IMR-90 (cell line): ENCODE data around the gene SBF1. TPM values are rescaled to one million over a fixed set of nuclear protein-coding genes. Genes with fewer than 3 reads are reported as not detected.

Experiments
- ATAC-seq: fragments of 200-7000 bp; cut with Tn5 transposase; 2 replicates; pipeline ENCODE4 v1.9.1; 2020; ENCODE audit warnings: low read depth, mild to moderate bottlenecking, moderate library complexity
- BruUV-seq: library from RNA; stranded (reverse); fragments of 400-500 nt; replicated peaks from 2 replicates; lab custom pipeline; 2021; lab: Mats Ljungman, UMichigan
- CTCF ChIA-PET: fragments of 300-600 bp; formaldehyde crosslinking; extraction: SDS; loops from one replicate; lab custom pipeline; 2021; ENCODE audit warnings: antibody characterized with exemption; lab: Yijun Ruan, JAX
- POLR2A ChIA-PET: fragments of 300-600 bp; sonication (Branson Sonifier 250); formaldehyde crosslinking; loops from one replicate; lab custom pipeline; 2022; ENCODE audit warnings: antibody characterized with exemption; ENCODE audit not compliant: unreplicated experiment; lab: Charles Lee
- DNase-seq: peaks from one replicate; pipeline ENCODE4 v3.0.0; 2013
- H2AFZ ChIP-seq: replicated peaks from 2 replicates; pipeline ENCODE3; 2013; ENCODE audit warnings: low read length, mild to moderate bottlenecking; ENCODE audit not compliant: poor library complexity
- H2AK5ac ChIP-seq: 2 replicates; pipeline ENCODE4 v1.6.1; 2013; ENCODE audit warnings: low read depth, low read length, inconsistent platforms
- H2AK9ac ChIP-seq: replicated peaks from 2 replicates; pipeline ENCODE3; 2013; ENCODE audit warnings: mild to moderate bottlenecking, low read depth, low read length, moderate library complexity; ENCODE audit not compliant: poor library complexity
- H2BK120ac ChIP-seq: 2 replicates; pipeline ENCODE4 v1.6.1; 2013; ENCODE audit warnings: low read depth, low read length, inconsistent platforms
- H2BK15ac ChIP-seq: 3 replicates; pipeline ENCODE4 v1.6.1; 2013; ENCODE audit warnings: low read depth, low read length, inconsistent platforms
- H2BK20ac ChIP-seq: 2 replicates; pipeline ENCODE4 v1.6.1; 2013; ENCODE audit warnings: low read depth, mild to moderate bottlenecking, inconsistent platforms, low read length, moderate library complexity
- H2BK5ac ChIP-seq: 2 replicates; pipeline ENCODE4 v1.6.1; 2013; ENCODE audit warnings: mild to moderate bottlenecking, low read depth, low read length, inconsistent platforms; ENCODE audit not compliant: poor library complexity, severe bottlenecking
- H3K14ac ChIP-seq: replicated peaks from 2 replicates; pipeline ENCODE4 v1.6.1; 2013; ENCODE audit warnings: low read depth, low read length, inconsistent platforms
- H3K18ac ChIP-seq: 2 replicates; pipeline ENCODE4 v1.6.1; 2013; ENCODE audit warnings: low read depth, low read length, control low read depth
- H3K23ac ChIP-seq: 2 replicates; pipeline ENCODE4 v1.6.1; 2013; ENCODE audit warnings: low read depth, low read length, inconsistent platforms
- H3K27ac ChIP-seq: 2 replicates; pipeline ENCODE4 v1.5.1; 2013; ENCODE audit warnings: mild to moderate bottlenecking, control low read depth, low read length; ENCODE audit not compliant: insufficient read depth
- H3K27me3 ChIP-seq: 2 replicates; pipeline ENCODE4 v1.6.1; 2013; ENCODE audit warnings: low read length; ENCODE audit not compliant: control insufficient read depth, insufficient read depth
- H3K36me3 ChIP-seq: 2 replicates; pipeline ENCODE4 v1.6.1; 2013; ENCODE audit warnings: low read length, mixed read lengths; ENCODE audit not compliant: control insufficient read depth, insufficient read depth
- H3K4ac ChIP-seq: 2 replicates; pipeline ENCODE4 v1.6.1; 2013; ENCODE audit warnings: low read depth, low read length, inconsistent platforms
- H3K4me1 ChIP-seq: 2 replicates; pipeline ENCODE4 v1.6.1; 2013; ENCODE audit warnings: low read length, mixed read lengths; ENCODE audit not compliant: control insufficient read depth, insufficient read depth
- H3K4me2 ChIP-seq: 2 replicates; pipeline ENCODE4 v1.6.1; 2013; ENCODE audit warnings: low read depth, mild to moderate bottlenecking, control low read depth, low read length, moderate library complexity
- H3K4me3 ChIP-seq: 2 replicates; pipeline ENCODE4 v1.5.1; 2013; ENCODE audit warnings: low read depth, mild to moderate bottlenecking, control low read depth, low read length, moderate library complexity; ENCODE audit not compliant: insufficient read depth
- H3K56ac ChIP-seq: 2 replicates; pipeline ENCODE4 v1.6.1; 2013; ENCODE audit warnings: low read length, inconsistent platforms; ENCODE audit not compliant: insufficient read depth; ENCODE audit errors: extremely low read depth
- H3K79me1 ChIP-seq, 2 experiments: 2 replicates each; pipeline ENCODE4 v1.6.1; 2013; ENCODE audit warnings: low read length in 2 of 2, inconsistent platforms in 1 of 2, low read depth in 1 of 2
- H3K9ac ChIP-seq: 2 replicates; pipeline ENCODE4 v1.6.1; 2013; ENCODE audit warnings: low read depth, low read length, control low read depth
- H3K9me1 ChIP-seq: 2 replicates; pipeline ENCODE4 v1.6.1; 2013; ENCODE audit warnings: low read length, inconsistent platforms; ENCODE audit not compliant: insufficient read depth
- H3K9me3 ChIP-seq: 2 replicates; pipeline ENCODE4 v1.6.1; 2013; ENCODE audit warnings: low read length; ENCODE audit not compliant: control insufficient read depth, insufficient read depth
- H4K20me1 ChIP-seq: 2 replicates; pipeline ENCODE4 v1.6.1; 2013; ENCODE audit warnings: low read length, inconsistent platforms; ENCODE audit not compliant: insufficient read depth
- H4K5ac ChIP-seq: 2 replicates; pipeline ENCODE4 v1.6.1; 2013; ENCODE audit warnings: mild to moderate bottlenecking, low read depth, low read length, control low read depth
- H4K8ac ChIP-seq, 2 experiments: 2 replicates each; pipeline ENCODE4 v1.6.1; 2013; ENCODE audit warnings: low read depth in 2 of 2, low read length in 2 of 2, control low read depth in 1 of 2, inconsistent platforms in 1 of 2
- H4K91ac ChIP-seq: 2 replicates; pipeline ENCODE4 v1.6.1; 2013; ENCODE audit warnings: low read depth, low read length, inconsistent platforms; ENCODE audit not compliant: insufficient read depth
- BHLHE40 ChIP-seq: fragments of 150-350 bp; IDR thresholded peaks from 2 replicates; pipeline ENCODE4 v1.6.1; 2016; ENCODE audit warnings: mild to moderate bottlenecking, low read depth, low read length
- CEBPB ChIP-seq: IDR thresholded peaks from 2 replicates; pipeline ENCODE4 v1.6.1; 2012; ENCODE audit warnings: low read depth, low read length, improper control_type of control experiment
- CHD1 ChIP-seq: IDR thresholded peaks from 2 replicates; pipeline ENCODE4 v1.6.1; 2012; ENCODE audit warnings: low read depth, low read length, improper control_type of control experiment
- FOS ChIP-seq: fragments of 150-350 bp; IDR thresholded peaks from 2 replicates; pipeline ENCODE4 v1.6.1; 2016; ENCODE audit warnings: low read depth, low read length
- MAZ ChIP-seq: IDR thresholded peaks from 2 replicates; pipeline ENCODE4 v1.6.1; 2012; ENCODE audit warnings: low read depth, mild to moderate bottlenecking, low read length, improper control_type of control experiment, moderate library complexity, borderline replicate concordance
- MXI1 ChIP-seq: IDR thresholded peaks from 2 replicates; pipeline ENCODE4 v1.6.1; 2012; ENCODE audit warnings: low read depth, mild to moderate bottlenecking, low read length, moderate library complexity, borderline replicate concordance
- NFE2L2 ChIP-seq: fragments of 150-350 bp; IDR thresholded peaks from 2 replicates; pipeline ENCODE4 v1.6.1; 2016; ENCODE audit warnings: low read depth, mild to moderate bottlenecking, low read length
- POLR2A ChIP-seq: IDR thresholded peaks from 2 replicates; pipeline ENCODE4 v1.6.1; 2012; ENCODE audit warnings: mild to moderate bottlenecking, low read depth, low read length
- RCOR1 ChIP-seq: IDR thresholded peaks from 2 replicates; pipeline ENCODE4 v1.6.1; 2012; ENCODE audit warnings: mild to moderate bottlenecking, low read length, improper control_type of control experiment; ENCODE audit not compliant: insufficient replicate concordance
- SMC3 ChIP-seq: fragments of 150-350 bp; IDR thresholded peaks from 2 replicates; pipeline ENCODE4 v1.6.1; 2016; ENCODE audit warnings: low read depth, mild to moderate bottlenecking, antibody characterized with exemption, low read length, moderate library complexity
- WGBS, 2 experiments: methylation state at CpG; one replicate each; pipeline versions ENCODE4 v1.1.5 to v1.1.7; 2013; ENCODE audit warnings: missing lambda C conversion rate in 2 of 2; ENCODE audit not compliant: insufficient read length in 1 of 2; ENCODE audit errors: extremely low coverage in 2 of 2; 5-methylcytosine and 5-hydroxymethylcytosine counted together
- dilution Hi-C: fragments of 300-500 bp; cut with HindIII; formaldehyde crosslinking; loops from one replicate; pipeline ENCODE4 v1.14.3; 2018; ENCODE audit warnings: low sequenced_read_pairs; ENCODE audit not compliant: unreplicated experiment
- in situ Hi-C: fragments of 300-500 bp; cut with MboI; formaldehyde crosslinking; loops from 3 replicates; pipeline ENCODE4 v1.14.3; 2019; ENCODE audit warnings: low sequenced_read_pairs, inconsistent platforms, mixed read lengths
- intact Hi-C: fragments of 100-400 bp; cut with micrococcal nuclease; formaldehyde crosslinking; loops from 2 replicates; pipeline ENCODE4 v1.10.0; 2022
- polyA plus RNA-seq, 3 experiments: library from polyadenylated mRNA; depleted of rRNA; stranded (reverse); fragments of >200 nt; gene quantifications; 2 replicates each; pipeline ENCODE4 v1.2.3, GENCODE V29; 2012; ENCODE audit warnings: low replicate concordance in 1 of 3
- total RNA-seq: library from RNA; depleted of rRNA; stranded (reverse); fragments of >200 nt; gene quantifications from 2 replicates; pipeline ENCODE4 v1.2.3, GENCODE V29; 2012
- TF ChIP-seq, protein P1 (sequence below): fragments of 150-350 bp; IDR thresholded peaks from 2 replicates; pipeline ENCODE4 v1.6.1; 2016; ENCODE audit warnings: low read depth, mild to moderate bottlenecking, low read length, moderate library complexity, borderline replicate concordance
- TF ChIP-seq, protein P2 (sequence below): conservative IDR thresholded peaks from 2 replicates; pipeline ENCODE4 v1.5.1; 2012; ENCODE audit warnings: mild to moderate bottlenecking, low read depth, low read length, improper control_type of control experiment
- TF ChIP-seq, protein P3 (sequence below): fragments of 150-350 bp; IDR thresholded peaks from 2 replicates; pipeline ENCODE4 v1.6.1; 2017; ENCODE audit warnings: mild to moderate bottlenecking, antibody characterized with exemption, low read length, low read depth

The SBF1 gene
- total and polyA plus RNA-seq, 2 of the 4 experiments (the other 2 are of a cell fraction) = 21.5 to 33.2 TPM

DNA sequence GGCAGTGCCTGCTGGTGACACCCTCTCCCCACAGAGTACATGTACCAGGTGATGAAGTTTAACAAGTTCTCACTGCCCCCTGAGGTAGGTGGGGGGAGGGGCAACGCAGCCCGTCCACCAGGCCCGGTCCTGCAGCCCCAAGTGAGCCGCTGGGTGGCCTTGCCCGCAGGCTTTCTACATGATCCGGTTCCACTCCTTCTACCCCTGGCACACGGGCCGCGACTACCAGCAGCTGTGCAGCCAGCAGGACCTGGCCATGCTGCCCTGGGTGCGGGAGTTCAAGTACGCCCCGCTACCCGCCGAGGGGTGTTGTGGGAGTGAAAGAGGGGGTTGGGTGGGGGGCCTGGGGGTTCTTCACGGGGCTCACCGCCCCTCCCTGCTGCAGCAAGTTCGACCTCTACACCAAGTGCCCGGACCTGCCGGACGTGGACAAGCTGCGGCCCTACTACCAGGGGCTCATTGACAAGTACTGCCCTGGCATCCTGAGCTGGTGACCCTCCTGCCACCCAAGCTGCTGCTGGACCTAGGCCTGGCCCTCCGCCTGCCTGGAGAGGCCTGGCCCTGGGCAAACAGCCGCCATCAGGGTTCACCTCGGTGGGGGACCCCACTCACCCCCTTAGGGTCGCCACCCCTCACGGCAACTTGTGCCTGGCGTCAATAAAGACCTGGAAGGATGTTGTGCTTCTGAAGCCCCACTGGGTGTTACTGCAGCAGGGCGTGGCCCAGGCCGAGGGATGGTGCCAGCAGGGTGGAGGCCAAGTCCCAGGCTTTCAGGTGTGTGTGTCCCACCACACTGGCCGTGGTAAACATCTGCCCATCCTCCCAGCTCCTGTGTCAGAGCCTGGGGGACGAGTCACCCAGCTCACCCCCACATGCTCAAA is 14.8 kb upstream of the SBF1 start:
- H2AK9ac ChIP-seq = no peak overlapping the region
- intact Hi-C loops (no loop called here), dilution Hi-C loops (no loop called here), in situ Hi-C loops (no loop called here)
- DNase-seq (no peak), ATAC-seq (no peak)
- POLR2A ChIA-PET = no interaction called here
- H3K79me1 ChIP-seq = no peaks in the 10 kb centered on the region
- no peak overlapping the region for H3K9ac ChIP-seq
- H3K27ac ChIP-seq = no peak overlapping the region
- no peak overlapping the region for H3K4ac ChIP-seq
- 89% methylated on average over 9 of the region's 31 CpGs; no CpG with 5 or more reads in 1 of the 2 experiments for WGBS, 2 experiments
- BruUV-seq = no TSS peak
- no peak overlapping the region for H3K4me2 ChIP-seq
- H3K4me3 ChIP-seq = no peak overlapping the region
- H3K23ac ChIP-seq = no peak overlapping the region
- H3K14ac ChIP-seq = no peak overlapping the region
- TF ChIP-seq FOS = no peak
- TF ChIP-seq, protein P1, sequence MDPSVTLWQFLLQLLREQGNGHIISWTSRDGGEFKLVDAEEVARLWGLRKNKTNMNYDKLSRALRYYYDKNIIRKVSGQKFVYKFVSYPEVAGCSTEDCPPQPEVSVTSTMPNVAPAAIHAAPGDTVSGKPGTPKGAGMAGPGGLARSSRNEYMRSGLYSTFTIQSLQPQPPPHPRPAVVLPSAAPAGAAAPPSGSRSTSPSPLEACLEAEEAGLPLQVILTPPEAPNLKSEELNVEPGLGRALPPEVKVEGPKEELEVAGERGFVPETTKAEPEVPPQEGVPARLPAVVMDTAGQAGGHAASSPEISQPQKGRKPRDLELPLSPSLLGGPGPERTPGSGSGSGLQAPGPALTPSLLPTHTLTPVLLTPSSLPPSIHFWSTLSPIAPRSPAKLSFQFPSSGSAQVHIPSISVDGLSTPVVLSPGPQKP = no peak
- no peak for TF ChIP-seq BHLHE40
- no peak for TF ChIP-seq RCOR1
- TF ChIP-seq, protein P2, sequence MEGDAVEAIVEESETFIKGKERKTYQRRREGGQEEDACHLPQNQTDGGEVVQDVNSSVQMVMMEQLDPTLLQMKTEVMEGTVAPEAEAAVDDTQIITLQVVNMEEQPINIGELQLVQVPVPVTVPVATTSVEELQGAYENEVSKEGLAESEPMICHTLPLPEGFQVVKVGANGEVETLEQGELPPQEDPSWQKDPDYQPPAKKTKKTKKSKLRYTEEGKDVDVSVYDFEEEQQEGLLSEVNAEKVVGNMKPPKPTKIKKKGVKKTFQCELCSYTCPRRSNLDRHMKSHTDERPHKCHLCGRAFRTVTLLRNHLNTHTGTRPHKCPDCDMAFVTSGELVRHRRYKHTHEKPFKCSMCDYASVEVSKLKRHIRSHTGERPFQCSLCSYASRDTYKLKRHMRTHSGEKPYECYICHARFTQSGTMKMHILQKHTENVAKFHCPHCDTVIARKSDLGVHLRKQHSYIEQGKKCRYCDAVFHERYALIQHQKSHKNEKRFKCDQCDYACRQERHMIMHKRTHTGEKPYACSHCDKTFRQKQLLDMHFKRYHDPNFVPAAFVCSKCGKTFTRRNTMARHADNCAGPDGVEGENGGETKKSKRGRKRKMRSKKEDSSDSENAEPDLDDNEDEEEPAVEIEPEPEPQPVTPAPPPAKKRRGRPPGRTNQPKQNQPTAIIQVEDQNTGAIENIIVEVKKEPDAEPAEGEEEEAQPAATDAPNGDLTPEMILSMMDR = no peak
- TF ChIP-seq NFE2L2 = no peak
- no peak for TF ChIP-seq CHD1
- no peak for TF ChIP-seq CEBPB
- no peak for TF ChIP-seq MAZ
- TF ChIP-seq MXI1 = no peak
- TF ChIP-seq, protein P3, sequence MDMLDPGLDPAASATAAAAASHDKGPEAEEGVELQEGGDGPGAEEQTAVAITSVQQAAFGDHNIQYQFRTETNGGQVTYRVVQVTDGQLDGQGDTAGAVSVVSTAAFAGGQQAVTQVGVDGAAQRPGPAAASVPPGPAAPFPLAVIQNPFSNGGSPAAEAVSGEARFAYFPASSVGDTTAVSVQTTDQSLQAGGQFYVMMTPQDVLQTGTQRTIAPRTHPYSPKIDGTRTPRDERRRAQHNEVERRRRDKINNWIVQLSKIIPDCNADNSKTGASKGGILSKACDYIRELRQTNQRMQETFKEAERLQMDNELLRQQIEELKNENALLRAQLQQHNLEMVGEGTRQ = no peak
- TF ChIP-seq POLR2A = no peak
- no peak for TF ChIP-seq SMC3
- no peak overlapping the region for H2BK120ac ChIP-seq
- no peaks in the 10 kb centered on the region for H3K9me1 ChIP-seq
- H2AK5ac ChIP-seq = no peak overlapping the region
- no peaks in the 10 kb centered on the region; the same call in none of the 2 replicates for H3K27me3 ChIP-seq
- no peak overlapping the region for H3K18ac ChIP-seq
- H3K56ac ChIP-seq = no peak overlapping the region
- no peak overlapping the region for H4K91ac ChIP-seq
- H3K9me3 ChIP-seq = no peaks in the 10 kb centered on the region
- H3K4me1 ChIP-seq = no peaks in the 10 kb centered on the region
- H2AFZ ChIP-seq = peak overlapping the region; percentile 32
- no peak overlapping the region for H2BK20ac ChIP-seq
- H2BK15ac ChIP-seq = no peak overlapping the region
- H4K8ac ChIP-seq = no peak overlapping the region
- no peak overlapping the region for H4K5ac ChIP-seq
- H3K36me3 ChIP-seq = no peaks in the 10 kb centered on the region
- CTCF ChIA-PET = interaction anchor here (1.0 kb wide), 1 partner anchor 9 kb away, joined by 4 read pairs; no protein-coding TSS in a partner anchor
- H2BK5ac ChIP-seq = no peak overlapping the region
- H4K20me1 ChIP-seq = no peaks in the 10 kb centered on the region; the same call in 1 of the 2 replicates
